Activated CD8-positive, alpha-beta T cell treated with anti-CD3 and anti-CD28 coated beads for 36 hours (primary cell): ENCODE results near the gene LACTB. TPM values are rescaled to one million over a fixed set of nuclear protein-coding genes. Genes with fewer than 3 reads are reported as not detected.

Experiments used
- ATAC-seq: fragments of 200-7000 bp; cut with Tn5 transposase; one replicate; pipeline ENCODE4 v1.10.0; 2021; ENCODE audit warnings: mild to moderate bottlenecking, moderate library complexity
- CTCF ChIA-PET: fragments of 350-600 bp; sonication (Branson Sonifier 250); formaldehyde crosslinking; loops from one replicate; lab custom pipeline; 2021; ENCODE audit warnings: antibody characterized with exemption; lab: Charles Lee
- POLR2A ChIA-PET: fragments of 350-600 bp; sonication (Branson Sonifier 250); formaldehyde crosslinking; loops from one replicate; lab custom pipeline; 2021; ENCODE audit warnings: antibody characterized with exemption; lab: Charles Lee
- DNase-seq: peaks from one replicate; pipeline ENCODE4 v3.0.0-alpha.2; 2020
- H3K27ac Mint-ChIP-seq: one replicate; pipeline ENCODE4 v1.8.0; 2021; ENCODE audit warnings: mild to moderate bottlenecking, mixed read lengths
- H3K27me3 Mint-ChIP-seq: one replicate; pipeline ENCODE4 v1.8.0; 2021; ENCODE audit warnings: mixed read lengths
- H3K36me3 Mint-ChIP-seq: one replicate; pipeline ENCODE4 v1.8.0; 2021; ENCODE audit warnings: low read depth, mixed read lengths
- H3K4me1 Mint-ChIP-seq: one replicate; pipeline ENCODE4 v1.8.0; 2021; ENCODE audit warnings: low read depth, mixed read lengths
- H3K4me3 Mint-ChIP-seq: one replicate; pipeline ENCODE4 v1.8.0; 2021; ENCODE audit warnings: mild to moderate bottlenecking, moderate library complexity, mixed read lengths
- H3K9me3 Mint-ChIP-seq: one replicate; pipeline ENCODE4 v1.8.0; 2021; ENCODE audit warnings: mixed read lengths
- intact Hi-C: fragments of 100-400 bp; cut with micrococcal nuclease; formaldehyde crosslinking; loops from one replicate; pipeline ENCODE4 v1.10.0; 2022
- total RNA-seq, 2 experiments: library from RNA; stranded (reverse); gene quantifications; one replicate each; pipeline ENCODE4 v1.2.3, GENCODE V29; 2021
- TF ChIP-seq, protein P1 (sequence below): fragments of 200-600 bp; IDR thresholded peaks from one replicate; pipeline ENCODE4 v1.8.0; 2022; ENCODE audit warnings: antibody characterized with exemption, mild to moderate bottlenecking

Gene LACTB
- total RNA-seq, 2 experiments from 2014 or later, result 27.3 to 28.3 TPM

GRCh38 chr15:63075015-63075983 is 46.4 kb upstream of the LACTB start:
- ChIA-PET CTCF (interaction anchor here (0.6 to 1.4 kb wide), 3 partner anchors 18 to 306 kb away, joined by 3 to 5 read pairs (median 4); partner anchors contain the start of gene CA12), POLR2A (no interaction called here)
- Mint-ChIP-seq H3K4me3 (no peak overlapping the region), H3K27me3 (peaks cover 5% of the 10 kb centered on the region), H3K36me3 (no peaks in the 10 kb centered on the region), H3K9me3 (no peaks in the 10 kb centered on the region), H3K4me1 (peaks cover 8% of the 10 kb centered on the region), H3K27ac (no peak overlapping the region)
- DNase-seq (no peak), ATAC-seq (no peak)
- intact Hi-C loops, result no loop called here
- TF ChIP-seq, protein P1, sequence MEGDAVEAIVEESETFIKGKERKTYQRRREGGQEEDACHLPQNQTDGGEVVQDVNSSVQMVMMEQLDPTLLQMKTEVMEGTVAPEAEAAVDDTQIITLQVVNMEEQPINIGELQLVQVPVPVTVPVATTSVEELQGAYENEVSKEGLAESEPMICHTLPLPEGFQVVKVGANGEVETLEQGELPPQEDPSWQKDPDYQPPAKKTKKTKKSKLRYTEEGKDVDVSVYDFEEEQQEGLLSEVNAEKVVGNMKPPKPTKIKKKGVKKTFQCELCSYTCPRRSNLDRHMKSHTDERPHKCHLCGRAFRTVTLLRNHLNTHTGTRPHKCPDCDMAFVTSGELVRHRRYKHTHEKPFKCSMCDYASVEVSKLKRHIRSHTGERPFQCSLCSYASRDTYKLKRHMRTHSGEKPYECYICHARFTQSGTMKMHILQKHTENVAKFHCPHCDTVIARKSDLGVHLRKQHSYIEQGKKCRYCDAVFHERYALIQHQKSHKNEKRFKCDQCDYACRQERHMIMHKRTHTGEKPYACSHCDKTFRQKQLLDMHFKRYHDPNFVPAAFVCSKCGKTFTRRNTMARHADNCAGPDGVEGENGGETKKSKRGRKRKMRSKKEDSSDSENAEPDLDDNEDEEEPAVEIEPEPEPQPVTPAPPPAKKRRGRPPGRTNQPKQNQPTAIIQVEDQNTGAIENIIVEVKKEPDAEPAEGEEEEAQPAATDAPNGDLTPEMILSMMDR, result no peak

- Mint-ChIP-seq H3K36me3 (no peaks in the 10 kb centered on the region), H3K4me3 (no peak overlapping the region), H3K27me3 (peaks cover 5% of the 10 kb centered on the region), H3K27ac (no peak overlapping the region), H3K4me1 (peaks cover 8% of the 10 kb centered on the region), H3K9me3 (no peaks in the 10 kb centered on the region)
- no peak for DNase-seq
- ATAC-seq, result no peak
- ChIA-PET POLR2A (no interaction called here), CTCF (interaction anchor here (0.6 to 2.1 kb wide), 2 partner anchors 28 to 305 kb away, joined by 3 to 12 read pairs; partner anchors contain the start of gene CA12)
- intact Hi-C loops, result no loop called here
- TF ChIP-seq, protein P1, result no peak
These were observed 45.5 kb upstream of the LACTB start for GRCh38 chr15:63075984-63076713.

- DNase-seq (no peak), ATAC-seq (no peak)
- POLR2A ChIA-PET, result no interaction called here
- intact Hi-C loops, result no loop called here
- H3K4me3 Mint-ChIP-seq, result no peak overlapping the region
- H3K36me3 Mint-ChIP-seq, result no peaks in the 10 kb centered on the region
- H3K9me3 Mint-ChIP-seq, result no peaks in the 10 kb centered on the region
- peaks cover 9% of the 10 kb centered on the region for H3K27me3 Mint-ChIP-seq
- TF ChIP-seq, protein P1, result no peak
- CTCF ChIA-PET, result interaction anchor here (1.4 to 2.1 kb wide), 2 partner anchors 17 to 29 kb away, joined by 5 to 12 read pairs; no protein-coding TSS in a partner anchor
- H3K4me1 Mint-ChIP-seq, result peaks cover 8% of the 10 kb centered on the region
- no peak overlapping the region for H3K27ac Mint-ChIP-seq
These were observed 45.0 kb upstream of the LACTB start for GRCh38 chr15:63076714-63077046.

DNA sequence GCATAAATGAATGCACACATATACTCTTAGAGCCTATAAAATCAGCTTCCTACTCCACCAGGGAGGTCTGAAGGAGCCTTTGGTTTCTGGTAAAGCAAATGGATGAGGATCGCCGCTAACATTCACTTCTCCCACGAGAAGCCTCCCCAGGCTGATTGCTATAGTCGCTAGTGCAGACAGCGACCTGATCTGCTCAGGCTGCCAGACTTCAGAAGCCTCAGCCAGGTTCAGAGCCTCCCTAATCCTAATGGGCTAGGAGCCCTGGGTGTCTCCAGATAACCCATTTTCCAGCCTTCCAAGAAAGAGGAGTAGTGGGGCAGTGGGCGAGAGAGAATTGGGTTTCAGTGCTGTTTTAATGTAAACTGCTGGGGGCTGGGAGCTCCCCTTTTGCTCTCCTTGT is 43.7 kb upstream of the LACTB start:
- CTCF ChIA-PET, result interaction anchor here (1.4 to 2.1 kb wide), 2 partner anchors 16 to 30 kb away, joined by 5 to 12 read pairs; no protein-coding TSS in a partner anchor
- H3K36me3 Mint-ChIP-seq, result no peaks in the 10 kb centered on the region
- intact Hi-C loops, result no loop called here
- no peak overlapping the region for H3K27ac Mint-ChIP-seq
- H3K9me3 Mint-ChIP-seq, result no peaks in the 10 kb centered on the region
- DNase-seq (no peak), ATAC-seq (no peak)
- TF ChIP-seq, protein P1, result no peak
- H3K27me3 Mint-ChIP-seq, result peaks cover 9% of the 10 kb centered on the region
- no peak overlapping the region for H3K4me3 Mint-ChIP-seq
- POLR2A ChIA-PET, result no interaction called here
- peaks cover 8% of the 10 kb centered on the region for H3K4me1 Mint-ChIP-seq
